ENCODE measurements around the gene LRRC55.

DNA sequence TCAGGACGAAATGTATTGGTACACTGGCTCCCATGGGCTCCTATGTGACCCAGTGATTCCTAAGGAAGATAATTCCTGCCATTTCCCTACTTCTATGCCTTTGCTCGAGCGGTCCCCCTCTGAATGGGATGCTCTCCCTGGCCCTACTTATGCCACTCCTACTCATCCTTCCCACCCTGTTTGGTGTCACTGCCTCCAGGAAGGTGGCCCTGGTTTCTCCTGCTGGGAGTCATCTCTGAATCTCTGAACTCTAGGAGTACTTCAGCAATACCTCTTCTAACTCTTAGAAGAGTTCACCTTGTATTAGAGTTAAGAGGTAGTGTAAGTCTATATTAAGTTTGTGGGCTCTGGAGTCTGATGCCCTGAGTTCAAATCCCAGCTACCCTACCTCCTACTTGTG lies 35.5 kb upstream of the LRRC55 start:
- TF ChIP-seq, protein P1, sequence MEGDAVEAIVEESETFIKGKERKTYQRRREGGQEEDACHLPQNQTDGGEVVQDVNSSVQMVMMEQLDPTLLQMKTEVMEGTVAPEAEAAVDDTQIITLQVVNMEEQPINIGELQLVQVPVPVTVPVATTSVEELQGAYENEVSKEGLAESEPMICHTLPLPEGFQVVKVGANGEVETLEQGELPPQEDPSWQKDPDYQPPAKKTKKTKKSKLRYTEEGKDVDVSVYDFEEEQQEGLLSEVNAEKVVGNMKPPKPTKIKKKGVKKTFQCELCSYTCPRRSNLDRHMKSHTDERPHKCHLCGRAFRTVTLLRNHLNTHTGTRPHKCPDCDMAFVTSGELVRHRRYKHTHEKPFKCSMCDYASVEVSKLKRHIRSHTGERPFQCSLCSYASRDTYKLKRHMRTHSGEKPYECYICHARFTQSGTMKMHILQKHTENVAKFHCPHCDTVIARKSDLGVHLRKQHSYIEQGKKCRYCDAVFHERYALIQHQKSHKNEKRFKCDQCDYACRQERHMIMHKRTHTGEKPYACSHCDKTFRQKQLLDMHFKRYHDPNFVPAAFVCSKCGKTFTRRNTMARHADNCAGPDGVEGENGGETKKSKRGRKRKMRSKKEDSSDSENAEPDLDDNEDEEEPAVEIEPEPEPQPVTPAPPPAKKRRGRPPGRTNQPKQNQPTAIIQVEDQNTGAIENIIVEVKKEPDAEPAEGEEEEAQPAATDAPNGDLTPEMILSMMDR (IDR thresholded peaks at IDR 0.05), result no peak
- TF ChIP-seq POLR2AphosphoS5 (IDR thresholded peaks at IDR 0.05), result no peak
